ENCODE data around the gene RRP8. TPM values are rescaled to one million over a fixed set of nuclear protein-coding genes. Genes with fewer than 3 reads are reported as not detected.

RRP8 gene
- total RNA-seq, 1 donor from 2014 or later, result 17.8 TPM

DNA sequence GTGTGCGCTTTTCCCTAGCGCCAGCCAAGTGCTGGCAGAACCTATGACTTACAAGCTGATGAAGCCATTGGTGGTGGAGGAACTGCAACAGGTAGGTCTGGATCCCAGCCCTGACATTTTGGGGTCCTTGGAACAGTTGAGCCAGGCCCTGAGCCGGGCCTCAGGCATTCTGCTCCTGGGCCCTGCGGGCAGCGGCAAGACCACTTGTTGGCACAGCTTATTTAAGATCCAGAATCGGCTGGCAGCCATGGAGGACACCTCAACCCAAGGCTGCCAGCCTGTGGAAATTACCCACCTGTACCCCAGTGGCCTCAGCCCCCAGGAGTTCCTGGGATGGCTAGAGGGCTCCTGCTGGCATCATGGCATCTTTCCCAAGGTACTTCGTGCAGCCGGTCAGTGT, 56.7 kb downstream of the RRP8 start:
- no peaks in the 10 kb centered on the region for H3K9me3 Mint-ChIP-seq (ENCODE audit: unreplicated experiment)
- no peak overlapping the region for H3K4me3 Mint-ChIP-seq (ENCODE audit: unreplicated experiment)
- H3K36me3 Mint-ChIP-seq (ENCODE audit: unreplicated experiment), result peaks cover 5% of the 10 kb centered on the region
- no peak overlapping the region for H3K27ac Mint-ChIP-seq (ENCODE audit: unreplicated experiment)
- TF ChIP-seq, protein P1, sequence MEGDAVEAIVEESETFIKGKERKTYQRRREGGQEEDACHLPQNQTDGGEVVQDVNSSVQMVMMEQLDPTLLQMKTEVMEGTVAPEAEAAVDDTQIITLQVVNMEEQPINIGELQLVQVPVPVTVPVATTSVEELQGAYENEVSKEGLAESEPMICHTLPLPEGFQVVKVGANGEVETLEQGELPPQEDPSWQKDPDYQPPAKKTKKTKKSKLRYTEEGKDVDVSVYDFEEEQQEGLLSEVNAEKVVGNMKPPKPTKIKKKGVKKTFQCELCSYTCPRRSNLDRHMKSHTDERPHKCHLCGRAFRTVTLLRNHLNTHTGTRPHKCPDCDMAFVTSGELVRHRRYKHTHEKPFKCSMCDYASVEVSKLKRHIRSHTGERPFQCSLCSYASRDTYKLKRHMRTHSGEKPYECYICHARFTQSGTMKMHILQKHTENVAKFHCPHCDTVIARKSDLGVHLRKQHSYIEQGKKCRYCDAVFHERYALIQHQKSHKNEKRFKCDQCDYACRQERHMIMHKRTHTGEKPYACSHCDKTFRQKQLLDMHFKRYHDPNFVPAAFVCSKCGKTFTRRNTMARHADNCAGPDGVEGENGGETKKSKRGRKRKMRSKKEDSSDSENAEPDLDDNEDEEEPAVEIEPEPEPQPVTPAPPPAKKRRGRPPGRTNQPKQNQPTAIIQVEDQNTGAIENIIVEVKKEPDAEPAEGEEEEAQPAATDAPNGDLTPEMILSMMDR (IDR thresholded peaks at IDR 0.05), result no peak
- no peaks in the 10 kb centered on the region for H3K4me1 Mint-ChIP-seq (ENCODE audit: unreplicated experiment)
- no peaks in the 10 kb centered on the region for H3K27me3 Mint-ChIP-seq (ENCODE audit: unreplicated experiment)
- no peak for DNase-seq (ENCODE audit: extremely low spot score, unreplicated experiment)

DNA sequence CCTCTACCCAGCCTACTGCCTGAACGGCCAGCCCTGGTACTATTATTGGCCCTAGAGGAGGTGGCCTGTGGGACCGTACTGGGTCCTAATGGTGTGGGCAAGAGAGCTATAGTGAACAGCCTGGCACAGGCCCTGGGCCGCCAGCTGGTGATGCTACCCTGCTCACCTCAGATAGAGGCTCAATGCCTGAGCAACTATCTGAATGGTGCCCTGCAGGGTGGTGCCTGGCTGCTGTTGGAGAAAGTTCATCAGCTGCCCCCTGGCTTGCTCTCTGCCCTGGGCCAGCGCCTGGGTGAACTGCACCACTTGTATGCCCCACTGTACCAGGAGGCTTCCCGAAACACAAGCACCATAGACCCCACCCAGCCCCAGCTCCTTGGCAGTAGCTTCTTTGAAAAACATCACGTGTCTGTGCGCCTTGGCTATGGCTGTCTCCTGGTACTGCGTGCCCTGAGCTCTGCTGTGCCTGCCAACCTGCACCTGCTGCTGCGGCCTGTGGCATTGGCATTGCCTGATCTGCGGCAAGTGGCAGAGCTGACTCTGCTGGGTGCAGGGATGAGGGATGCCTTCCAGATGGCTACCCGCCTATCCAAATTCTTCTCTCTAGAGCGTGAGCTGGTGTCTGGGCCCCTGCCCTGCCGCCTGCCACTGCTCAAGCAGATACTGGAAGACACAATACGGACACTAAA, 57.4 kb downstream of the RRP8 start:
- Mint-ChIP-seq H3K9me3 (ENCODE audit: unreplicated experiment) (no peaks in the 10 kb centered on the region), H3K27me3 (ENCODE audit: unreplicated experiment) (no peaks in the 10 kb centered on the region), H3K4me3 (ENCODE audit: unreplicated experiment) (no peak overlapping the region), H3K27ac (ENCODE audit: unreplicated experiment) (no peak overlapping the region), H3K4me1 (ENCODE audit: unreplicated experiment) (no peaks in the 10 kb centered on the region), H3K36me3 (ENCODE audit: unreplicated experiment) (peaks cover 5% of the 10 kb centered on the region)
- no peak for DNase-seq (ENCODE audit: extremely low spot score, unreplicated experiment)
- TF ChIP-seq, protein P1 (IDR thresholded peaks at IDR 0.05), result no peak

Other genes starting within 250 kb of the RRP8 start
- gene SMPD1, start 213.1 kb downstream of the RRP8 start, total RNA-seq, result 93.0 and 106 TPM in 2 replicates
- 52.5 and 57.7 TPM in 2 replicates for gene APBB1, start 184.5 kb downstream of the RRP8 start, total RNA-seq
- 1.4 and 1.9 TPM in 2 replicates for gene HPX, start 162.6 kb downstream of the RRP8 start, total RNA-seq
- gene TRIM3, start 129.7 kb downstream of the RRP8 start, total RNA-seq, result 30.7 and 32.5 TPM in 2 replicates
- gene ARFIP2, start 122.3 kb downstream of the RRP8 start, total RNA-seq, result 58.0 and 64.6 TPM in 2 replicates
- gene TIMM10B, start 122.1 kb downstream of the RRP8 start, total RNA-seq, result 25.1 and 27.0 TPM in 2 replicates
- 6.6 and 8.7 TPM in 2 replicates for gene DNHD1, start 106.3 kb downstream of the RRP8 start, total RNA-seq
- 192 and 209 TPM in 2 replicates for gene ILK, start 158 bp upstream of the RRP8 start, total RNA-seq
- gene TAF10, start 8.6 kb upstream of the RRP8 start, total RNA-seq, result 93.4 and 100 TPM in 2 replicates
- gene TPP1, start 15.8 kb upstream of the RRP8 start, total RNA-seq, result 157 and 171 TPM in 2 replicates
- gene DCHS1, start 52.2 kb upstream of the RRP8 start, total RNA-seq, result 63.0 and 63.3 TPM in 2 replicates
- 47.8 and 49.8 TPM in 2 replicates for gene MRPL17, start 79.7 kb upstream of the RRP8 start, total RNA-seq
- 0.08 TPM in 1 of 2 replicates, not detected in the other for gene OR2AG2, start 168.4 kb upstream of the RRP8 start, total RNA-seq
- gene OR2AG1, start 179.4 kb upstream of the RRP8 start, total RNA-seq, result not detected in 2 replicates
- gene OR6A2, start 196.1 kb upstream of the RRP8 start, total RNA-seq, result 0.08 TPM in 1 of 2 replicates, not detected in the other
- gene OR10A5, start 242.1 kb upstream of the RRP8 start, total RNA-seq, result not detected in 2 replicates